HG03025 (cell line): ENCODE data around the gene VPS45.

Source experiments
- ATAC-seq: cut with Tn5 transposase; IDR thresholded peaks from one replicate; pipeline ENCODE4 v1.9.1; 2021; ENCODE audit warnings: mild to moderate bottlenecking, moderate library complexity; ENCODE audit not compliant: unreplicated experiment, low FRiP score

The VPS45 gene

DNA sequence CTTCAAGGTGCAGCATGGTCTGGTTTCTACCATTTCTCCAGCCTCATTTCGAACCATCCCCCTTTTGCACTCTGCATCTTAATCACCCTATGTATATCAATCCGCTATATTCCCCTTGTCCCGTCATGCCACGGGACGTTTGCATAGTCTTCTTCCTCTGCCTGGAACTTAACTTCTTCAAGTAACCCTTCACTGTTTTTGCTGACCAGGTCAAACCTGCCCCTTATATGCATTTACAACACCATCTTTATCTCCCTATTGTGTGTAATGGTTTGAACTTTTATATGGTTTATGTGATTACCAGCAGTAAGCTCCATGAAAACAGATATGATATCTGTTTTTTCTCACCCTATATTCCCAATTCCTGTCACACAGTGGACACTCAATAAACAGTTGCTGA, 2.3 kb downstream of the VPS45 start:
- no peak for ATAC-seq

GRCh38 chr1:150072959-150073358, 5.4 kb downstream of the VPS45 start:
- no peak for ATAC-seq

DNA sequence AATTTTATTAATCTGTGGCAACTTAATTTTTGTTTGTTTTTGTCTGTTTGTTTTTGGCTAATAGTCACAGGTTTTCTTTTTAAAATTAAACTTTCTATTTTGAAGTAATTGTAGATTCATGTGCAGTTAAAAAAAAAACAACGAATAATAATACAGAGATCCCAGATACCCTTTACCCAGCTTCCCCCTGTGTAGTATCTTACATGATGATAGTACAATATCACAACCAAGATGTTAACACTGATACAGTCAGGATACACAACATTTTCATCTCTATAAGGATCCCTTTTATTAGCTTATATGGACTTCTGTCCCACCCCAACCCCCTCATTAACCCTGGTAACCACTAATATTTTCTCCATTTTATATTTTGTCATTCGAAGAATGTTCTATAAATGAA, 5.9 kb downstream of the VPS45 start:
- no peak for ATAC-seq

- ATAC-seq = no peak
Measured at GRCh38 chr1:150076066-150076465, 8.5 kb downstream of the VPS45 start.

GRCh38 chr1:150076985-150077384, 9.4 kb downstream of the VPS45 start:
- ATAC-seq = no peak

GRCh38 chr1:150080784-150081183, 13.2 kb downstream of the VPS45 start:
- ATAC-seq = no peak

- ATAC-seq = no peak
Measured at GRCh38 chr1:150082494-150082893, 14.9 kb downstream of the VPS45 start.

- no peak for ATAC-seq
Measured at GRCh38 chr1:150083907-150084306, 16.3 kb downstream of the VPS45 start.

GRCh38 chr1:150085406-150085805, 17.8 kb downstream of the VPS45 start:
- no peak for ATAC-seq

- ATAC-seq = no peak
Measured at GRCh38 chr1:150087415-150087814, 19.8 kb downstream of the VPS45 start.

- no peak for ATAC-seq
Measured at GRCh38 chr1:150089846-150090520, 22.4 kb downstream of the VPS45 start.

DNA sequence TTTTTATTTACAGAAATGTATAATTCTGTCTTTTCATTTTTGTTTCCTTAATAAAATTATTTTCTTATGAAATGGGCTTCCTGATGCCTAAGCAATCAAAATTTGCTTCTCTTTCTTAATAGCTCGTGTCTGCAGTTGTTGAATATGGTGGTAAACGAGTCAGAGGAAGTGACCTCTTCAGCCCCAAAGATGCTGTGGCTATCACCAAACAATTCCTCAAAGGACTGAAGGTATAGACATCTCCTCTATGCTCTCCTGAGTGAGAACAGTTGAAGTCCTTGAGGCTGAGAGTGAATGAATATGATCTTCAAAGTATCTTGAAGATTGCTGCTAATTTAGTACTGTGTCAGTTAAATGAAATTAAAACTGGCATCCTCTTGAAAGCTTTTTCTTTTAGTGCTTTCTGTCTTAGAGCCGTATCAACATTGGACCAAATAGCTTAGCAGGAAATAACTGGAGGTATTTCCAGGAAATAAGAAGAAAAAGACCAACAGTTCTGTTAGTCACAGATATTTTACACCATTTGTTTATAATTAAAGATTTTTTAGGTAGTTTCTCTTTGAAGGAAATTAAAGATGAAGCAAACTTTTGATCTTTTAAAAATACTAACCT, 24.7 kb downstream of the VPS45 start:
- ATAC-seq = no peak

- ATAC-seq = no peak
Measured at GRCh38 chr1:150093805-150094204, 26.2 kb downstream of the VPS45 start.

DNA sequence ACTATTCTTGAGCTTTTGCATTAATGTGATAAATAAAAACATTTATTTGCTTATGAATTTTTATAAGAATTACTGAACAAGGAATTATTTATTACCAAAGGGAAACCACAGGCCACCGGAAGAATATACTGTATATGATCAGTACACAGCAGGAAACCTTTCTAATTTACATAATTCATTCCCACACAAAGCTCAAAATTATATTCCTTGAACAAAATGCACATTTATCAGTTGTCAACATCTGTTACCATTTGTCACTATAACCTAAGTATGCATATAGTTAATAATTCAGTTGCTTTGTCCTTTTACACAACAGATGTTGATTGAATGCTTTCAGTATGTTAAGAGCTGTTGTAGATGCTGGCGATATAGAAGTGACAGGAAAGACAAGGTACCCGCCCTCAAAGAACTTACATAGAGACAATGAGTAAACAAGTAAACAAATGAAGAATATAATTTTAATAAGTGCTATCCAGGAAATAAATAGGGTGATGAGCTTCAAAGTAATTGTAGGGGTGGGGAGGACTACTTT, 27.2 kb downstream of the VPS45 start:
- ATAC-seq = no peak

DNA sequence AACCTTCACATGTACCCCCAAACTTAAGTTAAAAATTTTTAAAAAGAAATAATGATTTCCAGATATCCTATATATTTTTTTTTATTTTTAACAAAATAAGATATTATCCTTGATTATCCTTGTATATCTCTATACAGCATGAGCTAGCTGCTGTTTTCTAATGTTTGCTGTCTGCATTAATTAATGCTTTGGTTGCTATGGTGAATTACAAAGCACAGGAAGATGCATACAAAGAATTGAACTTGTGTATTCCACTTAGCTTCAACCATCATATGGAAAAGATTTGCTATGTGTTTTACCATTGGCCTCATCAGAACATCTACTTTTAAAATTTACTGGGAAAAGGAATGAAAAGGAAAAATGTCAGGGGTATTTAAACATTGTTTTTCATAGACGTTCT, 35.4 kb downstream of the VPS45 start:
- no peak for ATAC-seq

DNA sequence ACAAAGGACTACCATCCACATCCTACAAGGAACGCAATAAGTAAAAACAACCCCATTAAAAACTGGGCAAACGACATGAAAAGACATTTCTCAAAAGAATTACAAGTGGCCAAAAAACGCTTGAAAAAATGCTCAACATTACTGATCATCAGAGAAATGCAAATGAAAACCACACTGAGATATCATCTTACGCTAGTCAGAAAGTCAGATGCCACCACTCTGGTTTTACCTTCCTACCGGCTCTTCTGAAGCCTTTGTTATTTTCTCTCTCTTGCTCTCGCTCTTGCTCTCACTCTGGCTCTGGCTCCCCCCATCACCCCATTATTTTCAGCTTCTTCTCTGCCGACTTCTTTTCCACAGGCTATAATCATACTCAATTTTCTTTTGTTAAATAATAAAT, 38.8 kb downstream of the VPS45 start:
- no peak for ATAC-seq

- ATAC-seq = no peak
Measured at GRCh38 chr1:150109586-150109985, 42.0 kb downstream of the VPS45 start.

DNA sequence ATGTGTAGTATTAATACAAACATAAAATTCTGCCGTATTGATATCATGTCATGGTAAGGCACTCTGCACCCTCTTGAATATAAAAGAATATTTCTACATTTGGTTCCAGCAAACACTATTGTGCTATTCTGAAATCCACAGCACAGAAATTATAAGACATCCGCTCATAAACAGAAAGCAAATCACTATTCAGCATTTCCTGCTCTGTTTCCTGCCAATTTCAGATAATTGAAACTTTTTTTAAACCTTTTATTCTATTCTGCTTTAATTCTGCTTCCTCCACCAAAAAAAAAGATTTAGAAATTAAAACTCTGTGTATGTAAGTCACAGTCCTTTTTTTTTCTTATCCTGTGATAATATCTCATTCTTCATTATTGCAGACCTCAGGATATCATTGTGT, 42.5 kb downstream of the VPS45 start:
- no peak for ATAC-seq

DNA sequence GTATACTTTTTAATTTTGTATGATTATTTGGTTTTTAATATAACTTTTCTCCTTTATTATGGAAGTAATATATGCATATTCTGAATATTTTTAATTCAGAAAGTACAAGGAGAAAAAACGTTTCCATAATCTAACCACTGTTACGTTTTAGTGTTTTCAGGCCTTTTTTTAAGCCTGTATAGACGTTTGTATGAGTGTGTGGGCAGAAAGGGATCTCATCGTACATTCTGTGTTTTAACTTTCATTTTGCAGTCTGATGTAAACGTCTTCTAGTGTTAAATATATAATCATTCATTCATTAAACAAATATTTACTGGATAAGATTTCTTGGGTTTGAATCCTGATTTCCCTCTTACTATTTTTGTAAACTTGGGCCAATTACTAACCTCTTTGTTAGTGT, 44.1 kb downstream of the VPS45 start:
- no peak for ATAC-seq

- ATAC-seq = no peak
Measured at GRCh38 chr1:150115121-150115520, 47.5 kb downstream of the VPS45 start.

DNA sequence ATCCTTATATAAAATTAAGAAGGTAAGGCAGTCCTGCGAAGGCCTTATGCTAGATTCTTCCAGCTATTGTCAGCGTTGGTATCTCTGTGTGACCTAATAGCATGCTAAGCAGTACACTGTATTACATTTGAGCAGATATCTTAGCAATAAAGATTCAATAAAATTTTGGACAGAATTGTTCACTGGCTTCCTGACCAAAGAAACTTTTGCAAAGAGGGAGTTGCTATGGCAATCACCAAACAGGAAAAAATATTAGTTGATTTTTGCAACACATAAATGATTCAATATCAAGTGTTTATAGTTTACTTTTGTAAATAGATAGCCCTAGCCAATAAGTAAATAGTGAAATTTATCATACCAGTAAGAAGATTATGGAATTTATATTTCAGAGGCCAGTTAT, 51.1 kb downstream of the VPS45 start:
- no peak for ATAC-seq

DNA sequence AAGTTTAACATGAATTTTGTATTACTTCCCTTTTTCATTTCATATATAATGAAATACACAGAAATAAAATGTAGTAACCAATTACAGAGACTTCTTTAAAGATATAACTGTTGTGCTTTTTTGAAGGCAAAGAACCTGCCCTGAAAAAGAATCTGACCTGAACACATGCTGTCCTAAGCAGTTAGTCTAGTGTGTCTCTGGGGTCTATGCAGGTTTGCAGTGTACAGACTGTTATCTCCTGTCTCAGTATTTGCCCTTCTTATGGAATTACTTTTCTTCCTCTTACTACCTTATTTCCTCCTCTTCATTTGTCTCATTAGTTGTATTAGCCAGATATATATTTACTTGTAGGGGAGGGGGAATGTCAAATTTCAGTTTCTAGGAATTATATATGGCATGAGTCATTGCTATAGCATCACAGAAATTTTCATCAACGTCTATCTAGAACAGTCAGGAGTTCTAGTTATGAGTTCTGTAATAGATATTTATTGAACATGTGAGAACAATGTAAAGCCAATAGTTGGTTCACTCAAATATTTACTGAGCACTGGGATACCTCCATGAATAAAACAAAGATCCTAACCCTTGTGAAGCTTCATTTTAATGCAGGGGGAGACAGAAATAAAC, 53.8 kb downstream of the VPS45 start:
- no peak for ATAC-seq
